MV-4-11 (cell line): Measurements from ENCODE around the gene LGALS4.
"Not testable (repeated sequence)": the region's sequence is repeated elsewhere in the genome, so short reads cannot be mapped to it uniquely, and the experiment has no call there.

Experiments used
- DNase-seq: peaks from one replicate; lab custom pipeline; 2025; lab: John Stamatoyannopoulos, UW

Gene LGALS4

DNA sequence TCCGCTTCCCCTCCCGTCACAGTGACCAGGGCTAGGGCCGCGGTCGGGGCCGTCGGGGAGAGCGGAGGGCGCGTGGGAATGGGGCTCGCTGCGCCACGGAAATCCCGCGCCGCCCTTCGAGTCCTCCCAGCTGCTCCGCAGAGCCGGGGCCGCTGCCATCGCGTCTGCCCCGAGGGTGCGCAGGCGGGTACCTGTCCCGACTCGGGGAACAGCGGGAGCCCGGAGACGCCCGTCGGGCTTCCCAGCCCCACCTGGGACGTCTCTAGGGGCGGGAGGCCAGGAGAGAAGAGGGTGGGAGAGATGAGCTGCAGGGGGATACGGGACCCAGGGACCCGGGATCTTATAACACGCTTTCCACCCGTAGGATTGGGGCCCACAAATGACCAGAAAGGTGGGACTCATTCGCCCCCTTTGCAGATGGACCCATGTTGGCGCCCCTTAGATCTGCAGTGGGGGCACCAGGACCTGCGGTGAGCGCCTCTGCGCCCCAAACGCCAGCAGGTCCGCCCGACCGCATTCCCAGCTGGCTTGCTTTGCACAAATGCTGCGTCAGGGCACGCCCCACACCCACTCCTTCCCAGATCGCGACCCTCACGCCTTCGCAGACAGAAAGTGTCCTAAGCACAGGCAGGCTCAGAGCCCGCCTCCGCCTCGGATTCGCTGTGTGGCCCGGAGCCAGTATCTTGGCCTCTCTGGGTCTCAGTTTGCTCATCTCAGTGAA lies 42.4 kb downstream of the LGALS4 start:
- not testable (repeated sequence) for DNase-seq

DNA sequence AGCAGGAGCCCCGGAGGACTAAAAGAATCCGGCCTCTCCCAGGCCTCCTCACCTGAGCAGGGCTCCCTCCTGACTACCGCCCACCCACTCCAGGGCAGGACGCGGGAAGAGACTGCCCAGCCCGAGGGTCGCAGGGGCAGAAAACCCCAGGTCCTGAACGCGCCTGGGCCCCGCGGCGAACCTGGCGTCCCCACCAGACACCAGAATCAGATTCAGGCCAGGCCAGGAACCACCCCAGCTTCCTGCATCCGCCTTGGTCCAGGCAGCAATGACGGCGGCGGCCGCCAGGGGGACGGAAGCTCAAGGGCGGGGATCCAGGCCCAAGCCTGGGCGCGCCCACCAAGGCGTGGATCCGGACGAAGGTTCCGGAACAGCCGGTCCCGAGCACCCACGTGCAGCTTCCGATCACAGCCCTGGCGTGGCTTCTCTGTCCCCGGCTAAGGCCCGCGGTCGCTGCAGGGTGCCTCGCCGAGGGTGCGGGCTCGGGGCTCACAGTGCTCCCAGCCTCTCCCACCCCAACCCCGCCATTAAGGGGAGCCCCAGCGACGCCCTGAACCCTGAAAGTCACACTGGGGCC lies 43.0 kb downstream of the LGALS4 start:
- DNase-seq = peak; percentile 68

DNA sequence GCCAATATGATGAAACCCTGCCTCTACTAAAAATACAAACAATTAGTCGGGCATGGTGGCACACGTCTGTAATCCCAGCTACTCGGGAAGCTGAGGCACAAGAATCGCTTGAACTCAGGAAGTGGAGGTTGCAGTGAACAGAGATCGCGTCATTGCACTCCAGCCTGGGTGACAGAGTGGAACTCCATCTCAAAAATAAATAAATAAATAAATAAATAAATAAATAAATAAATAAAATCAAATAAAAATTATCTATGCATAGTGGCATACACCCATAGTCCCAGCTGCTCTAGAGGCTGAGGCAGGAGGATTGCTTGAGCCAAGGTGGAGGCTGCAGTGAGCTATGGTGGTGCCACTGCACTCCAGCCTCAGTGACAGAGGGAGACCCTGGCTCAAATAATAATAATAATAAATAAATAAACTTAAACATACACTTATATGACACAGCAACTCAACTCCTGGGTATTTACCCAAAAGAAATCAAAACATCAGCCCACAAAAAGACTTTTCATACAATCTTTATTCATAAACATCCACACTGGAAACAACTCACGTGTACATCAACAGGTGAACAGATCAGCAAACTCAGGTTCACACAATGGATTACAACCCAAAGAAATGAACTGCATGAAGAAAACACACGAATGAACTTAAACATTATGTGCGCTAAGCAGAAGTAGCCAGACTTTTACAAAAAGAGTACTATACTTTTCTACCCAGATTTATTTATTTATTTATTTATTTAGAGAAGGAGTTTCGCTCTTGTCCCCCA lies 46.3 kb downstream of the LGALS4 start:
- no peak for DNase-seq

DNA sequence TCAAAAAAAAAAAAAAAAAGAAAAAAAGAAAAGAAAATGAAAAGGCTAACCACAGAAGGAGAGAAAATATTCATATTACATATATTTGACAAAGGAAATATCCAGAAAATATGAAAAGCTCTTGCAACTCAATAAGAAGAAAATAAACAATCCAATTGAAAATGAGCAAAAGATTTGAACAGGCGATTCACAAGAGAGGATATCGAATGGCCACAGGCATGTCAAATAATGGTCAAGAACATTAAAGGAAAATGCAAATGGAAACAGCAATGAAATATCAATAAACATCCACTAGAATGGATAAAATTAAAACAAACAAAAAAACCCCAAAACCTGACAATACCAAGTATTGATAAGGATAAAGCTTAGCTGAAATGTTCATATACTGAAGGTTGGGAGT lies 47.5 kb downstream of the LGALS4 start:
- DNase-seq = no peak

DNA sequence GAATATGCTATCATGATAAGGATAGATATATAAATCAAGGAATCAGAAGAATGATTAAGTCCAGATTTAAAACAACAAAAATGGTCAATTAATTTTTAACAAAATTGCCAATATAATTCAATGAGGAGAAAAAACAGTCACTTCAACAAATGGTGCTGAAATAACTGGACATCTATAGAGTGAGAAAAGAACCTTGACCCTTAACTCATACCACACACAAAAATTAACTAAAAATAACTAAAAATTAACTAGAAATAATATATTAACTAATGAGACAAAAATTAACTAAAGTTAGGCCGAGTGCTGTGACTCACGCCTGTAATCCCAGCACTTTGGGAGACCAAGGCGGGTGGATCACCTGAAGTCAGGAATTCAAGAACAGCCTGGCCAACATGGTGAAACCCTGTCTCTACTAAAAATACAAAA lies 48.9 kb downstream of the LGALS4 start:
- DNase-seq = no peak

DNA sequence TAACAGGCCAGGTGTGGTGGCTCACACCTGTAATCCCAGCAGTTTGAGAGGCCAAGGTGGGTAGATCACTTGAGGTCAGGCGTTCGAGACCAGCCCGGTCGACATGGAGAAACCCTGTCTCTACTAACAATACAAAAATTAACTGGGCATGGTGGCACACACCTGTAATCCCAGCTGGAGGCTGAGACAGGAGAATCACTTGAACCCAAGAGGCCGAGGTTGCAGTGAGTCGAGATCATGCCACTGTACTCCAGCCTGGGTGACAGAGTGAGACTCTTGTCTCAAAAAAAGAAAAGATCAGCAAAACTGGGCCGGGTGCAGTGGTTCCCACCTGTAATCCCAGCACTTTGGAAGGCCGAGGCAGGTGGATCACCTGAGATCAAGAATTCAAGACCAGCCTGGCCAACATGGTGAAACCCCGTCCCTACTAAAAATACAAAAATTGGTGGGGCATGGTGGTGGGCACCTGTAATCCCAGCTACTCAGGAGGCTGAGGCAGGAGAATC lies 50.8 kb downstream of the LGALS4 start:
- not testable (repeated sequence) for DNase-seq

DNA sequence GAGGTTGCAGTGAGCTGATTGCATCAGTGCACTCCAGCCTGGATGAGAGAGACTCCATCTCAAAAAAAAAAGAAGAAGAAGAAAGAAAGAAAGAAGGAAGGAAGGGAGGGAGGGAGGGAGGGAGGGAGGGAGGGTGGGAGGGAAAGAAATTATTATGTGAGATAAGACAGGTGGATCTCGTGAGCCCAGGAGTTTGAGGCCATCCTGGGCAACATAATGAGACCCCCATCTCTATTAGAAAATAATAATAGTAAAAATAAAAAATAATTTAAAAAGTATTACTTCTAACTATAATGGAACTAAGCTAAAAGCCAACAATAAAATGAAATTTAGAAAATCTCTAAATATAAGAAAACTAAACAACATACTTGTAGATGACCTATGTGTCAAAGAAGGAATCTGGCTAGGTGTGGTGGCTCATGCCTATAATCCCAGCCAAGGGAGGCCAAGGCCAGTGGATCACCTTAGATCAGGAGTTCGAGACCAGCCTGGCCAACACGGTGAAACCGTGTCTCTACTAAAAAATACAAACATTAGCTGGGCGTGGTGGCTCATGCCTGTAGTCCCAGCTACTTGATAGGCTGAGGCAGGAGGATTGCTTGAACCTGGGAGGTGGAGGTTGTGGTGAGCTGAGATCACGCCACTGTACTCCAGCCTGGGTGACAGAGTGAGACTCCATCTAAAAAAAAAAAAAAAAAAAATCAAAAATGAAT lies 51.8 kb downstream of the LGALS4 start:
- not testable (repeated sequence) for DNase-seq

DNA sequence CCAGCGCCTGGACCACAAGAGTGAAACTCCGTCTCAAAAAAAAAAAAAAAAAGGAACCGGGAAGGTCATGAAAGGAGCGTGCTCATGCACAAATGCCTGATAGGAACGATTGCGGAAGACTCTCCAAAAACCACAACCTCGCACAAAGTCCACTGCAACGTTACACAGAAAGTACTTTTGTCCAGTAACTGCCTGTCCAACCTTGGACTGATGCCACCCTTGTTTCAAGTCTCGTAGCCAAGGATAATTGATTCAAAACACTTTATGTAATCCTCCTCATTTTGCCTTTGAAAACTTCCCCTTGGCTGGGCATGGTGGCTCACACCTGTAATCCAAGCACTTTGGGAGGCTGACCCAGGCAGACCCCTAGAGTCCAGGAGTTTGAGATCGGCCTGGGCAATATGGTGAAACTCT lies 53.1 kb downstream of the LGALS4 start:
- DNase-seq = peak; percentile 96

DNA sequence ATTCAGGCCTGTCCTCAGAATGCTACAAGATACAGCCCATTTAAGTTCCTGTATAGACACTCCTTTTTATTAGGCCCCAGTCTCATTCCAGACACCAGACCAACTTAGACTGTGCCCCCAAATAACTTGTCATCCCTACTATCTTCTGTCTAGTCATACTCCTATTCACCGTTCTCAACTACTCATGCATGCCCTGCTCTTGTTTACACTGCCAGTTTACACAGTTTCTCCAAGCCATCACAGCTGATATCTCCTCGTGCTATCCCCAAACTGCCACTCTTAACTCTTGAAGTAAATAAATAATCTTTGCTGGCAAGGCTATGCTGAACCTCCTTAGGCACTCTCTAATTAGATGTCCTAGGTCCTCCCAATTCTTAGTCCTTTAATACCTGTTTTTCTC lies 58.5 kb downstream of the LGALS4 start:
- not testable (repeated sequence) for DNase-seq

DNA sequence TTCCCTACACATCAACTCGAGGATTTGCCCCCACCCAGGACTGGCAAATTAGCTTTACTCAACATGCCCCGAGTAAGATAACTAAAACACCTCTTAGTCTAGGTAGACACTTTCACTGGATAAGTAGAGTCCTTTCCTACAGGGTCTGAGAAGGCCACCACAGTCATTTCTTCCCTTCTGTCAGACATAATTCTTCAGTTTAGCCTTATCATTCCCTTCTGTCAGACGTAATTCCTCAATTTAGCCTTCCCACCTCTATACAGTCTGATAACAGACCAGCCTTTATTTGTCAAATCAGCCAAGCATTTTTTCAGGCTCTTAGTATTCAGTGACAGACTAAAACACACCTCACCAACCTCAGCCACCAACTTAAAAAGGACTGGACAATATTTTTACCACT lies 59.0 kb downstream of the LGALS4 start:
- not testable (repeated sequence) for DNase-seq
